Central memory CD8-positive, alpha-beta T cell (primary cell): ENCODE measurements around the gene STT3B.

Experiments used
- ATAC-seq: fragments of 150-1000 bp; cut with Tn5 transposase; replicated peaks from 2 replicates; pipeline ENCODE4 v1.10.0; 2022; ENCODE audit warnings: mild to moderate bottlenecking, moderate FRiP score, moderate number of reproducible peaks; ENCODE audit not compliant: poor library complexity, severe bottlenecking; ENCODE audit errors: extremely low read depth
- DNase-seq, 2 donors: peaks; one replicate each; pipeline ENCODE4 v3.0.0; 2021; ENCODE audit warnings: low spot score in 2 of 2
- H3K27ac Mint-ChIP-seq: one replicate; pipeline ENCODE4 v1.8.0; 2022; ENCODE audit warnings: low read depth, mild to moderate bottlenecking, moderate library complexity, mixed read lengths
- H3K27me3 Mint-ChIP-seq: one replicate; pipeline ENCODE4 v1.8.0; 2022; ENCODE audit warnings: mixed read lengths
- H3K36me3 Mint-ChIP-seq: one replicate; pipeline ENCODE4 v1.8.0; 2022; ENCODE audit warnings: mild to moderate bottlenecking, moderate library complexity, mixed read lengths; ENCODE audit not compliant: insufficient read depth
- H3K4me1 Mint-ChIP-seq: one replicate; pipeline ENCODE4 v1.8.0; 2022; ENCODE audit warnings: mixed read lengths
- H3K4me3 Mint-ChIP-seq: one replicate; pipeline ENCODE4 v1.8.0; 2022; ENCODE audit warnings: mild to moderate bottlenecking, moderate library complexity, mixed read lengths
- H3K9me3 Mint-ChIP-seq: one replicate; pipeline ENCODE4 v1.8.0; 2022; ENCODE audit warnings: mixed read lengths

STT3B gene

GRCh38 chr3:31652296-31652695 lies 119.6 kb downstream of the STT3B start:
- Mint-ChIP-seq H3K4me3 (no peak overlapping the region), H3K27me3 (no peaks in the 10 kb centered on the region), H3K9me3 (peaks cover 79% of the 10 kb centered on the region), H3K27ac (no peak overlapping the region), H3K36me3 (peaks cover 11% of the 10 kb centered on the region), H3K4me1 (no peaks in the 10 kb centered on the region)
- no peak for ATAC-seq
- DNase-seq: no peak

- Mint-ChIP-seq H3K27me3 (no peaks in the 10 kb centered on the region), H3K4me1 (no peaks in the 10 kb centered on the region), H3K36me3 (peaks cover 8% of the 10 kb centered on the region), H3K9me3 (peaks cover 83% of the 10 kb centered on the region), H3K4me3 (no peak overlapping the region), H3K27ac (no peak overlapping the region)
- no peak for DNase-seq
- ATAC-seq: no peak
These were observed 120.7 kb downstream of the STT3B start for GRCh38 chr3:31653464-31653863.

- Mint-ChIP-seq H3K4me3 (no peak overlapping the region), H3K27ac (no peak overlapping the region), H3K36me3 (peaks cover 11% of the 10 kb centered on the region), H3K9me3 (peaks cover 71% of the 10 kb centered on the region), H3K27me3 (no peaks in the 10 kb centered on the region), H3K4me1 (no peaks in the 10 kb centered on the region)
- no peak for DNase-seq
- no peak for ATAC-seq
These were observed 122.3 kb downstream of the STT3B start for GRCh38 chr3:31654998-31655397.

GRCh38 chr3:31659246-31659645 lies 126.5 kb downstream of the STT3B start:
- H3K36me3 Mint-ChIP-seq: peaks cover 11% of the 10 kb centered on the region
- DNase-seq: no peak
- peaks cover 33% of the 10 kb centered on the region for H3K9me3 Mint-ChIP-seq
- no peak overlapping the region for H3K27ac Mint-ChIP-seq
- H3K4me1 Mint-ChIP-seq: no peaks in the 10 kb centered on the region
- no peak for ATAC-seq
- H3K27me3 Mint-ChIP-seq: no peaks in the 10 kb centered on the region
- H3K4me3 Mint-ChIP-seq: no peak overlapping the region

DNA sequence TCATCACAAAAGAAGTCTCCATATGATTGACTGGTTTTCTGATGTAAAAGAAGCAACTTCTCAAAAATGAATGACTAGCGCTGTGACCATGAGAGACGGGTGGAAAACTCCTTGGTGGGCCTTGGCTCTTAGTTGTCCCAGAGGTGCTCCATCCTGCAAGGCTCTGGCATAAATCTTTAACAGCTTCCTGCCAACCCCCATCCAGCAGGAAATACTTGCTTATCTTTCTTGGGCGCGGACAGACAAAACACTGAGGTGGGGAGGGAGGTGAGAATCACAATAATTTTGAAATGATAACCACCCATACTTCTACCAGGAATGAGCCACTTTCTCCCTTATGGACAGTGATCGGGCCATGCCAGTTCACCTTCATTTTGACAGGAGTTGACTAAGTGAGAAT lies 128.6 kb downstream of the STT3B start:
- Mint-ChIP-seq H3K9me3 (peaks cover 21% of the 10 kb centered on the region), H3K27ac (no peak overlapping the region), H3K4me3 (no peak overlapping the region), H3K36me3 (peaks cover 14% of the 10 kb centered on the region), H3K4me1 (no peaks in the 10 kb centered on the region), H3K27me3 (peaks cover 9% of the 10 kb centered on the region)
- ATAC-seq: no peak
- no peak for DNase-seq

GRCh38 chr3:31661993-31662670 lies 129.4 kb downstream of the STT3B start:
- DNase-seq: no peak
- Mint-ChIP-seq H3K27me3 (peaks cover 9% of the 10 kb centered on the region), H3K9me3 (peaks cover 13% of the 10 kb centered on the region), H3K4me3 (no peak overlapping the region), H3K27ac (no peak overlapping the region), H3K4me1 (no peaks in the 10 kb centered on the region), H3K36me3 (peaks cover 14% of the 10 kb centered on the region)
- no peak for ATAC-seq

- ATAC-seq (no peak), DNase-seq (no peak)
- no peaks in the 10 kb centered on the region for H3K9me3 Mint-ChIP-seq
- H3K27ac Mint-ChIP-seq: no peak overlapping the region
- H3K36me3 Mint-ChIP-seq: peaks cover 11% of the 10 kb centered on the region
- no peaks in the 10 kb centered on the region for H3K4me1 Mint-ChIP-seq
- no peak overlapping the region for H3K4me3 Mint-ChIP-seq
- peaks cover 9% of the 10 kb centered on the region for H3K27me3 Mint-ChIP-seq
These were observed 131.3 kb downstream of the STT3B start for GRCh38 chr3:31664031-31664430.

DNA sequence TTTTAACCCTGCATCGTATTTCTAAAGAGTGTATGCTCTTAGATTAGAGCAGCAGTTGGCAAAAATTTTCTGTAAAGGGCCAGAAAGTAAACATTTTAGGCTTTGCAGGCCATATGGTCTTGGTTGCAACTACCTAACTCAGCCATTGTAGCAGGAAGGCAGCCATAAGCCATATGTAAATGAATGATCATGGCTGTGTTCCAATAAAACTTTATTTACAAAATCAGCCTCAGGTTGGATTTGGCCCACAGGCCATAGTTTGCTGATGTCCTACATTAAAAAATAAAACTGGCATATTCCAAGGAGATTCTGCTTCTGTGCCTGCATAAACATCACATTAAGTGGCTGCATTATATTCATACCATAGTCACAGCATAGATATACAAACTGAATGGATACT lies 134.9 kb downstream of the STT3B start:
- H3K27ac Mint-ChIP-seq: no peak overlapping the region
- H3K4me3 Mint-ChIP-seq: no peak overlapping the region
- no peaks in the 10 kb centered on the region for H3K9me3 Mint-ChIP-seq
- H3K27me3 Mint-ChIP-seq: peaks cover 9% of the 10 kb centered on the region
- no peak for DNase-seq
- H3K36me3 Mint-ChIP-seq: peaks cover 5% of the 10 kb centered on the region
- H3K4me1 Mint-ChIP-seq: no peaks in the 10 kb centered on the region
- no peak for ATAC-seq

GRCh38 chr3:31668242-31668641 lies 135.5 kb downstream of the STT3B start:
- ATAC-seq: no peak
- peaks cover 9% of the 10 kb centered on the region for H3K27me3 Mint-ChIP-seq
- H3K4me1 Mint-ChIP-seq: no peaks in the 10 kb centered on the region

DNA sequence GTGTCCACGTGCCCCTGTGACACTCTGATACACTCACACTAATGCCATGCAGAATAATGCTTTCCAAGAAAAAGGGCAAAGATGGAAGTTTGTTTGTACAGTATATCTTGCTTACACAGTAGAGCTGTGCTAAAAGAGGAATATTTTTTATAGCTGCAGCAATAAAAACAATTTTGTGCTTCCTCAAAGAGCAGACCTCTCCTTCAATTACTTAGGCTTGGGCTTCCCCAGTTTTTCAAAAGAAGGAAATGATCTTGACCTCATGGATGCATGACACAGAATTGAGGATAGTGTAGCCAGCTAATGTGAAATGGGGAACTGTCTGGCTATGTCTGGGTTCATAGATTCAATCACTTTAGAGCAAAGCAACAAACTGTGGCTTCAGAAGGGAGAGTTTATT lies 137.4 kb downstream of the STT3B start:
- Mint-ChIP-seq H3K9me3 (no peaks in the 10 kb centered on the region), H3K4me3 (no peak overlapping the region), H3K36me3 (peaks cover 4% of the 10 kb centered on the region), H3K4me1 (no peaks in the 10 kb centered on the region), H3K27ac (no peak overlapping the region), H3K27me3 (peaks cover 9% of the 10 kb centered on the region)
- DNase-seq (no peak), ATAC-seq (no peak)

More at GRCh38 chr3:31668242-31668641, 135.5 kb downstream of the STT3B start:
- Mint-ChIP-seq H3K9me3 (no peaks in the 10 kb centered on the region), H3K36me3 (peaks cover 4% of the 10 kb centered on the region), H3K4me3 (no peak overlapping the region), H3K27ac (no peak overlapping the region)
- no peak for DNase-seq

DNA sequence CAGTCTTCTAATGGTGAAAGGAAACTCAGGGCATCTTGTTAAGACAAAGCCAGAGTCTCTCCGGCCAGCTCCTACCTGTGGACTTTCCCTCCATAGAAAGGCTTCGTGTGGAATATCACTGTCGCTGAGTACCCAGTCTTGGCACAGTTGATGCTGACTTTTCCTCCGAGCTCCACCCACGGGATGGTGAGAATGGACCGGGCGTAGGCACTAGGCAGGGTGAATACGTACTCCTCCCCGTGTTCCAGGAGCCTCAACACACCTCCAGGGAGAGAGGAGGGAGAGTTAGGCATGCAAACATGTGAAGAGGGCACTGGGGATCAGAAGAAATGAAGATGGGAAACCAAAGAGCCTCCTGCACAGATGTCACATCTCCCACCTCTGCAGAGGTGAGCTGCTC lies 138.0 kb downstream of the STT3B start:
- Mint-ChIP-seq H3K4me3 (no peak overlapping the region), H3K27me3 (peaks cover 5% of the 10 kb centered on the region), H3K36me3 (no peaks in the 10 kb centered on the region), H3K4me1 (no peaks in the 10 kb centered on the region), H3K27ac (no peak overlapping the region), H3K9me3 (no peaks in the 10 kb centered on the region)
- DNase-seq: no peak
- ATAC-seq: no peak

- Mint-ChIP-seq H3K4me3 (no peak overlapping the region), H3K9me3 (no peaks in the 10 kb centered on the region), H3K27ac (no peak overlapping the region), H3K36me3 (no peaks in the 10 kb centered on the region), H3K27me3 (no peaks in the 10 kb centered on the region), H3K4me1 (no peaks in the 10 kb centered on the region)
- ATAC-seq (no peak), DNase-seq (no peak)
These were observed 138.7 kb downstream of the STT3B start for GRCh38 chr3:31671451-31671850.

GRCh38 chr3:31671976-31672375 lies 139.3 kb downstream of the STT3B start:
- H3K4me1 Mint-ChIP-seq: no peaks in the 10 kb centered on the region
- H3K36me3 Mint-ChIP-seq: no peaks in the 10 kb centered on the region
- H3K9me3 Mint-ChIP-seq: no peaks in the 10 kb centered on the region
- no peak for ATAC-seq
- DNase-seq: no peak
- H3K4me3 Mint-ChIP-seq: no peak overlapping the region
- no peak overlapping the region for H3K27ac Mint-ChIP-seq
- H3K27me3 Mint-ChIP-seq: no peaks in the 10 kb centered on the region
